Medulla oblongata (tissue), 1 donor: ENCODE measurements around the gene HNF4A.

Experiments
- DNase-seq: peaks from one replicate; pipeline ENCODE4 v3.0.0-alpha.2; 2015; ENCODE audit errors: extremely low spot score

Gene HNF4A

DNA sequence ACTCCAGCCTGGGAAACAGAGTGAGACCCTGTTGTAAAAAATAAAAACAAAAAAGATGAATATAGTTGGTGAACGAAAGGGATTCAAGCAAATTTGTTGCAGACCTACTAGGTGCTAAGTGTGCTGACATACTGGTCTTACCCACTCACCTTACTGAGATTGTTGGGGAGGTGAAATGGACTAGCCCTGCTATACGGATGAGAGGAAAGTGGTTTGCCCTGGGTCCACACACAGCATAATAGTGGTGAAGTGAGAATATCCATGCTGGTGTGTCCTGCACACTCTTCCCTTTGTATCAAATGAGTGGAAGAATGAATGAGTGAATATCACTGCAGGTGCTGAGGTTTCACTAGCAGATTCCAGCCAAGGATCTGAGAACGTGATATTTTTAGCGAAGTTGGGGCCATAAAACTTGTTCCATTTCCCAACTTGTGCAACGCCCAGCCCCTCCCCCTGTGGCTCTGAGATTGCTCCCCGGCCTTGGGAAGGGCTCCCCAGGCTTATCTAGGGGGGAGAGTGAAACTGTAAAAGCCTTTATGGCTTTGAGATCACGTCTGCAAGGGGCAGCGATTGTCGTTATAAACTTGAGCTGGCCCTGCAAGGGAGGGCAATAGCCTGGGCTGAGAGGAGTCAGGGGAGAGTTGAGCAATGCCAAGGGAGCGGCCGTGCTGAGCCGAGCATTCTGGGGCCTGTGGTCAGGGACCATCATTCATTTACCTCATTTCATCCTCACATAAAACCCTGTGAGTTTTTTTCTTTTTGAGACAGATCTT, 87.0 kb downstream of the HNF4A start:
- DNase-seq: no peak

GRCh38 chr20:44445742-44446710, 90.5 kb downstream of the HNF4A start:
- no peak for DNase-seq

- no peak for DNase-seq
Measured at GRCh38 chr20:44447827-44448419, 92.4 kb downstream of the HNF4A start.

DNA sequence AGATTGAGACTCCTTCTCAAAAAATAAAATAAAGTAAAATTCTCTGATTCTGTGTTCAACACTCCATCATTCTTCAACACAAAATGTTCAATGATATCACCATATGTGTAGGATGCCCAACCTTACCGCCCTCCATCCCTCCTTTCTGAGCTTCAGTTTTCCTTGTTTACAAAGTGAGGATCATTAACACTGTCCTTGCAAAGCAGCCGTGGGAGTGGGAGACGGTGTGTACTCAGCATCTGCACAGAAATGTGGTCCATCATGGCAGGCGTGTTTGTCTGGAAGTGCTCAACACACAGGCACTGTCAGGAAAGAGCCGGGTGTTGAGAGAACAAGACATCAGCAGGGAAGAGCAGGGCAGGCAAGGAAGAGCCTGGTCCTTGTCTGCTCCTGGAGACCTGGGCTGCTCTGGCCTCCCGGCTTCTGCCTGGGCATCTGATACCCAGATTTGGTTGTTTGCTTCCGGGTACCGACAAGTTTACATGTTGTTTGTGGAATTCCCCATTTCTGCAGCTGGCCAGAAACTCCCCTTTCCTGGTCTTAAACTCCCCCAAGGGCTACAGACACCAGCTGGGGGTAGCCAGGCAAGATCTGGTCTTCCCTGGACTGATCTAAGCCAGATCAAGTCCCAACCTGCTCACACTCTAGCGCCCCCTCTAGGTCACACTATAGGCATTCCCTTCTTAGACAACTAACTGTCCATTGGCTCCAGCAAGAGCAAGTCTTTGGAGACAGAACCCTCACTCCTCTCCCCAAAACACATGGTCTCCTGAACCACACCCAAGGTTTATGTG, 93.5 kb downstream of the HNF4A start:
- DNase-seq: no peak

GRCh38 chr20:44449864-44450263, 94.4 kb downstream of the HNF4A start:
- no peak for DNase-seq

GRCh38 chr20:44450281-44450889, 94.9 kb downstream of the HNF4A start:
- DNase-seq: no peak

- DNase-seq: no peak
Measured at GRCh38 chr20:44450903-44451450, 95.5 kb downstream of the HNF4A start.

- no peak for DNase-seq
Measured at GRCh38 chr20:44454306-44454963, 98.9 kb downstream of the HNF4A start.

DNA sequence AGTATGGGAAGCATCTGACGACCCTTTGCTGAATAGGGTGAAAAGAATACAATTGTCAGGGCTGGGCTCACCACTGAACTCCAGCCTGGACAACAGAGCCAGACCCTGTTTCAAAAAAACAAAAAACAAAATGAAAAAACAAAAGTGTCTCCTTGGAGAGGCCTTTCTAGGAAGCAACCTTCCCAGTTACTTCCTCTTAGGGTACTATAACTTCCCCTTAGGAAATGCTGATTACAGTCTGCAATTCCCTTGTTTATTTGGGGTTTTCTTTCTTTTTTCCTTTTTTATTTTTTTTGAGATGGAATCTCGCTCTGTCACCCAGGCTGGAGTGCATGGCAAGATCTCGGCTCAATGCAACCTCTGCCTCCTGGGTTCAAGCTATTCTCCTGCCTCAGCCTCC, 99.6 kb downstream of the HNF4A start:
- DNase-seq: no peak

GRCh38 chr20:44456611-44457010, 101.1 kb downstream of the HNF4A start:
- DNase-seq: no peak

GRCh38 chr20:44457016-44457415, 101.5 kb downstream of the HNF4A start:
- DNase-seq: no peak

DNA sequence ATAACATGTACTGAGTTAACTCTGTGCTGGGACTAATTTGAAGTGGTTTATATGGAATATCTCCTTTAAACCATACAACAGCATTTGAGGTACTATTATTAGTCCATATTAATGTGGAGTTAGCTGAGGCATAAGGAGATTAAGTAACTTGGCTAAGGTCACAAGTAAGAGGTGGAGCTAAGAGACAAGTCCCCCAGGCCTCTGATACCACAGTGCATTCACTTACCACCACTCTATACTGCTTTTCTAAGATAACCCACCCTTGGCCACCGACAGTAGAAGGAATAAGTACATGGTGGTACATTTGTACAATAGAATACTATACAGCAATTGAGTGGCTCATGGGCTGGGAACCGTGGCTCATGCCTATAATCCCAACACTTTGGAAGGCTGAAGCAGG, 103.8 kb downstream of the HNF4A start:
- DNase-seq: no peak

- DNase-seq: no peak
Measured at GRCh38 chr20:44460795-44461141, 105.3 kb downstream of the HNF4A start.

GRCh38 chr20:44461142-44461802, 105.8 kb downstream of the HNF4A start:
- DNase-seq: no peak

DNA sequence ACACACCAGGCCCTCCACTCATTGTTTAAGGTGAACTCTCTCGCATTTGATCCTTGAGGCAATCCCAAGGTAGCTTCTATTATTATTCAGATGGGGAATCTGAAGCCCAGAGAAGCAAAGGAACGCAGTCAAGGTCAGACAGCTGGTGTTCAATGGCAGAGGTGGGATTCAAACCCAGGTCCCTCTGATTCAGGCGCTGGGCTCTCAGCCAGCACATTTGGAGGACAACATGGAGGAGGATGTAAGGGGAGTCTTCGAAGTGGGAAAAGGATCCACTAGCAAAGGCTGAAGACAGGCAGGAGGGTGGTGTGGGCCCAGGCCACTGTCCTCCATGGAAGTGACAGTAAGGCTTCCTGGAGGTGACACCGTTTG, 106.3 kb downstream of the HNF4A start:
- DNase-seq: no peak

DNA sequence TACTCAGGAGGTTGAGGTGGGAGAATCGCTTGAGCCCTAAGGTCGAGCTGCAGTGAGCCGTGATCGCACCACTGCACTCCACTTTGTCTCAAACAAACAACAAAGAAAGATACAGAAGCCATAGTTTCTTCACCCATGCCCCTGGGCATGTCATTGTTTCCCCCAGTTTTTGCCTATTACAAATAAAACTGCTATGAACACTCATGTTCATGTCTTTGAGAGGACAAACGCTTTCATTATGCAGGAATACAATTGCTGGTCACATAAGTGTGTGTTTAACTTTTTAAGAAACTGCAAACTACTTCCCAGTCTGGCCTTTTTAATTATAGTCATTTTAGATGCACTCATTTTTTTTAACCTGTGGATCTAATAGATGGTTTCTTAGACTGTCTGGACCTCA, 108.0 kb downstream of the HNF4A start:
- DNase-seq: no peak

DNA sequence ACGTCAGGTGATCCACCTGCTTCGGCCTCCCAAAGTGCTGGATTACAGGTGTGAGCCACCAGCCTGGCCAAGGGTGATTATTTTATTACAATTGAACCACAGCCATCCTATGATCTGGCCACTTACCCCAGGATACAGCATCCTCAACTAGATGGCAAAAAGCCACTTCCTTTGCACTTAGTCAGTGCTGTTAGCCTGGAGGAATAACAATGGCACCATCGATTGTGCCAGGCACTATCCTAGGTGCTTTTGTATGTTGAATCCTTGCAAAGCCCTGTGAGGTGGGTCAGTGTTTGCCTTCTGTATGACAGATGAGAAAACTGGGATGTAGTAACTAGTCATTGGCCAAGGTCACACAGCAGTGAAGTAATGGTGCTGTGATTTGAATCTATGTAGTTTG, 109.0 kb downstream of the HNF4A start:
- no peak for DNase-seq

DNA sequence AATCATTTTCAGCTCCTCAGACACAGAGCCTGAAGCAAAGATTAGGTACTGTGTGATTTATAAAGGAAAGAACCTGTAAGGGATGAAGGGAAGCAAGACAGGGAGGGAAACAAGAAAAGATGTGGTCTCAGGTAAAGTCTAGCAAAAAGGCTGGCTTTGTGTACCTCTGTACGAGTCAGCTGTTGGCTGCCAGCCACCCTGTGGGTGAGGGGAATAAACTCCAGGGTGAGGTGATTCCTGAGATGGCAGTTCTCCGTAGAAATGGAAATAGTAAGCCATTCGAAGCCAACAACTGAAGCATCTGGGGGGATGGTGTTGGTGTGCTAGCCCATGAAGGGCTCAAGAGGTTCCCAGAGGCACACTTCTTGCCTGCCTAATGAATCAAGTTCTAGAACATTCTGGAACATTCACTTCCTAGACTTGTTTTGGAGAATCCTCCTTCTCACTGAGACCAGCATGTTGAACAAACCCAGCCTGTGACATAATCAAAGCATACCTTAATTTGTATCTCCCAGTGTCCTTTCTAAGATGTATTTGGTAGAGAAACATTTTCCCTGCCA, 109.6 kb downstream of the HNF4A start:
- no peak for DNase-seq

GRCh38 chr20:44467289-44467883, 111.9 kb downstream of the HNF4A start:
- DNase-seq: no peak
